Neural cell (in vitro differentiated cells): ENCODE results near the gene STK40. TPM values are rescaled to one million over a fixed set of nuclear protein-coding genes. Genes with fewer than 3 reads are reported as not detected.

Experiments used
- H2AFZ ChIP-seq: fragments of 200-600, 300-800 bp; sonication (generic), shearing (Covaris generic); 2 replicates; pipeline ENCODE4 v1.6.0; 2014; ENCODE audit warnings: low read depth, mild to moderate bottlenecking, antibody characterized with exemption, low read length, moderate library complexity
- H3F3A ChIP-seq: fragments of 200-600 bp; shearing (Covaris generic); 2 replicates; pipeline ENCODE4 v1.6.1; 2016; ENCODE audit warnings: mild to moderate bottlenecking, moderate library complexity, mixed read lengths, antibody characterized with exemption, low read length; ENCODE audit not compliant: insufficient read depth, poor library complexity, severe bottlenecking
- H3K27ac ChIP-seq: fragments of 200-600, 300-800 bp; sonication (generic), shearing (Covaris generic); 2 replicates; pipeline ENCODE4 v1.5.1; 2014; ENCODE audit warnings: mild to moderate bottlenecking, low read length, moderate library complexity
- H3K27me3 ChIP-seq: fragments of 300-800, 200-600 bp; sonication (generic), shearing (Covaris generic); 2 replicates; pipeline ENCODE4 v1.6.0; 2014; ENCODE audit warnings: mild to moderate bottlenecking, low read depth, low read length, moderate library complexity; ENCODE audit not compliant: insufficient read depth
- H3K36me3 ChIP-seq: fragments of 300-800, 200-600 bp; sonication (generic), shearing (Covaris generic); 2 replicates; pipeline ENCODE4 v1.5.1; 2014; ENCODE audit warnings: mild to moderate bottlenecking, antibody characterized with exemption, low read length, moderate library complexity; ENCODE audit not compliant: insufficient read depth
- H3K4me2 ChIP-seq: fragments of 300-800, 200-600 bp; sonication (generic), shearing (Covaris generic); 2 replicates; pipeline ENCODE4 v1.6.0; 2014; ENCODE audit warnings: mild to moderate bottlenecking, low read length
- H3K4me3 ChIP-seq: fragments of 300-800, 200-600 bp; sonication (generic), shearing (Covaris generic); 2 replicates; pipeline ENCODE4 v1.5.1; 2014; ENCODE audit warnings: mild to moderate bottlenecking, low read length, moderate library complexity
- H3K79me2 ChIP-seq: fragments of 200-600 bp; shearing (Covaris generic); replicated peaks from 2 replicates; pipeline ENCODE4 v1.6.0; 2014; ENCODE audit warnings: mild to moderate bottlenecking, low read length, moderate library complexity; ENCODE audit not compliant: insufficient read depth
- H3K9ac ChIP-seq: fragments of 300-800, 200-600 bp; sonication (generic), shearing (Covaris generic); 2 replicates; pipeline ENCODE4 v1.6.1; 2016; ENCODE audit warnings: mild to moderate bottlenecking, low read length, mixed read lengths
- H3K9me2 ChIP-seq: fragments of 200-600 bp; shearing (Covaris generic); 2 replicates; pipeline ENCODE4 v1.6.1; 2016; ENCODE audit warnings: mild to moderate bottlenecking, low read length, mixed read lengths; ENCODE audit not compliant: insufficient read depth
- H3K9me3 ChIP-seq: fragments of 200-600, 300-800 bp; sonication (generic), shearing (Covaris generic); 2 replicates; pipeline ENCODE4 v1.6.1; 2016; ENCODE audit warnings: mild to moderate bottlenecking, mixed run types, low read length, moderate library complexity, mixed read lengths
- H4K20me1 ChIP-seq: fragments of 200-600 bp; shearing (Covaris generic); 2 replicates; pipeline ENCODE4 v1.6.1; 2016; ENCODE audit warnings: mild to moderate bottlenecking, mixed run types; ENCODE audit not compliant: insufficient read depth
- CTCF ChIP-seq: fragments of 450-650 bp; IDR thresholded peaks from 2 replicates; pipeline ENCODE4 v1.5.1; 2014; ENCODE audit warnings: antibody characterized with exemption, mild to moderate bottlenecking, moderate library complexity; ENCODE audit not compliant: poor library complexity, severe bottlenecking
- EP300 ChIP-seq: fragments of 450-650 bp; conservative IDR thresholded peaks from 2 replicates; pipeline ENCODE4 v1.6.1; 2014; ENCODE audit warnings: antibody characterized with exemption, mild to moderate bottlenecking, moderate library complexity; ENCODE audit not compliant: poor library complexity, severe bottlenecking
- EZH2 ChIP-seq: fragments of 200-600, 300-800 bp; shearing (Covaris generic), sonication (generic); IDR thresholded peaks from 2 replicates; pipeline ENCODE4 v1.6.1; 2014; ENCODE audit warnings: antibody characterized with exemption, low read length, borderline replicate concordance, mild to moderate bottlenecking; ENCODE audit not compliant: insufficient read depth, poor library complexity, severe bottlenecking
- MXI1 ChIP-seq: fragments of 450-650 bp; conservative IDR thresholded peaks from 2 replicates; pipeline ENCODE4 v1.6.1; 2014; ENCODE audit warnings: antibody characterized with exemption, mild to moderate bottlenecking; ENCODE audit not compliant: poor library complexity, severe bottlenecking
- POLR2AphosphoS5 ChIP-seq: IDR thresholded peaks from 2 replicates; pipeline ENCODE4 v1.6.1; 2012
- RAD21 ChIP-seq: fragments of 450-650 bp; conservative IDR thresholded peaks from 2 replicates; pipeline ENCODE4 v1.6.1; 2014; ENCODE audit warnings: antibody characterized with exemption, mild to moderate bottlenecking, moderate library complexity
- REST ChIP-seq: IDR thresholded peaks from 2 replicates; pipeline ENCODE4 v1.6.1; 2012; ENCODE audit warnings: borderline replicate concordance
- SMC3 ChIP-seq: fragments of 450-650 bp; conservative IDR thresholded peaks from 2 replicates; pipeline ENCODE4 v1.6.1; 2014; ENCODE audit warnings: antibody characterized with exemption, mild to moderate bottlenecking, moderate library complexity; ENCODE audit not compliant: poor library complexity
- TAF1 ChIP-seq: IDR thresholded peaks from 2 replicates; pipeline ENCODE4 v1.6.1; 2012; ENCODE audit warnings: low read depth
- polyA plus RNA-seq: library from polyadenylated mRNA; depleted of rRNA; stranded (reverse); fragments of >200 nt; gene quantifications from 2 replicates; pipeline ENCODE4 v1.2.3, GENCODE V29; 2014

Gene STK40
- polyA plus RNA-seq, 1 donor from 2014 or later = 8.4 TPM

- Histone ChIP-seq H3K36me3 (no peaks in the 10 kb centered on the region), H3K9me2 (no peaks in the 10 kb centered on the region), H2AFZ (no peak overlapping the region), H3K4me3 (no peak overlapping the region), H3K27me3 (peaks cover 37% of the 10 kb centered on the region), H3K79me2 (no peaks in the 10 kb centered on the region), H3K9ac (no peak overlapping the region), H3F3A (no peaks in the 10 kb centered on the region), H4K20me1 (no peaks in the 10 kb centered on the region), H3K9me3 (no peaks in the 10 kb centered on the region), H3K4me2 (no peak overlapping the region), H3K27ac (no peak overlapping the region)
- TF ChIP-seq RAD21 (no peak), MXI1 (no peak), POLR2AphosphoS5 (no peak), TAF1 (no peak), SMC3 (no peak), CTCF (no peak), REST (no peak), EP300 (no peak), EZH2 (no peak)
These were observed 63.5 kb downstream of the STK40 start for GRCh38 chr1:36322041-36322785.

- no peak overlapping the region for H3K4me3 ChIP-seq
- no peaks in the 10 kb centered on the region for H4K20me1 ChIP-seq
- no peak overlapping the region for H3K27ac ChIP-seq
- H3K9me3 ChIP-seq = no peaks in the 10 kb centered on the region
- H3K27me3 ChIP-seq = peaks cover 37% of the 10 kb centered on the region
- no peak overlapping the region for H2AFZ ChIP-seq
- H3F3A ChIP-seq = no peaks in the 10 kb centered on the region
- no peaks in the 10 kb centered on the region for H3K36me3 ChIP-seq
- H3K9me2 ChIP-seq = no peaks in the 10 kb centered on the region
- no peak for TF ChIP-seq CTCF
- no peak for TF ChIP-seq POLR2AphosphoS5
- no peak for TF ChIP-seq SMC3
- TF ChIP-seq TAF1 = no peak
- no peak for TF ChIP-seq EZH2
- H3K79me2 ChIP-seq = no peaks in the 10 kb centered on the region
- H3K9ac ChIP-seq = no peak overlapping the region
- no peak overlapping the region for H3K4me2 ChIP-seq
These were observed 64.4 kb downstream of the STK40 start for GRCh38 chr1:36321119-36321951.
